K562 (cell line): ENCODE measurements around the gene ABCC1. TPM values are rescaled to one million over a fixed set of nuclear protein-coding genes. Genes with fewer than 3 reads are reported as not detected.

Experiments used
- ATAC-seq: fragments of 200-7000 bp; cut with Tn5 transposase; 3 replicates; pipeline ENCODE4 v1.9.1; 2020; ENCODE audit warnings: moderate library complexity
- BruUV-seq: library from RNA; stranded (reverse); fragments of 400-500 nt; replicated peaks from 2 replicates; lab custom pipeline; 2021; lab: Mats Ljungman, UMichigan
- CTCF ChIA-PET: fragments of 300-600 bp; formaldehyde crosslinking; extraction: SDS; loops from one replicate; lab custom pipeline; 2021; ENCODE audit warnings: low intra/inter-chr PET ratio; lab: Yijun Ruan, JAX
- POLR2A ChIA-PET: fragments of 300-600, 350-650 bp; sonication (Branson Sonifier 250); formaldehyde crosslinking; extraction: SDS; loops from one replicate; lab custom pipeline; 2021; ENCODE audit warnings: antibody characterized with exemption, inconsistent platforms; lab: Yijun Ruan, JAX
- DNase-seq, 4 experiments: peaks; one replicate each; pipeline versions ENCODE4 v3.0.0 to v3.0.0-alpha.2; 2011 to 2018; ENCODE audit warnings: low spot score in 3 of 4, mixed read lengths in 3 of 4; ENCODE audit errors: extremely low read depth in 1 of 4
- FAIRE-seq: peaks from 2 replicates; lab custom pipeline; 2011; peaks lifted over from hg19 to GRCh38; lab: Jason Lieb, UNC
- H2AFZ ChIP-seq: 2 replicates; pipeline ENCODE4 v1.6.0; 2011; ENCODE audit warnings: low read depth, low read length, control low read depth, inconsistent platforms
- H3K27ac ChIP-seq: fragments of 200-600 bp; 3 replicates; pipeline ENCODE4 v1.8.0; 2011; ENCODE audit warnings: low read depth, mild to moderate bottlenecking, control low read depth, inconsistent platforms, low read length, moderate library complexity, mixed read lengths; ENCODE audit errors: extremely low read depth
- H3K27me3 ChIP-seq, 2 experiments: fragments of 300-600 bp in 1 of 2; 2 replicates in 1 of 2; 3 replicates in 1 of 2; pipeline versions ENCODE4 v1.6.0 to v1.8.0; 2011; ENCODE audit warnings: inconsistent platforms in 2 of 2, low read length in 2 of 2, mild to moderate bottlenecking in 1 of 2, mixed read lengths in 1 of 2, moderate library complexity in 1 of 2; ENCODE audit not compliant: control insufficient read depth in 2 of 2, insufficient read depth in 2 of 2
- H3K36me3 ChIP-seq: fragments of 300-600 bp; 3 replicates; pipeline ENCODE4 v1.8.0; 2011; ENCODE audit warnings: mild to moderate bottlenecking, low read length, inconsistent platforms; ENCODE audit not compliant: control insufficient read depth, insufficient read depth
- H3K4me1 ChIP-seq, 2 experiments: fragments of 200-600 bp in 1 of 2; replicated peaks in 1 of 2; 2 replicates in 1 of 2; 3 replicates in 1 of 2; pipeline versions ENCODE4 v1.5.1 to v1.8.0; 2011; ENCODE audit warnings: inconsistent platforms in 2 of 2, low read length in 2 of 2, mild to moderate bottlenecking in 1 of 2, mixed read lengths in 1 of 2, moderate library complexity in 1 of 2; ENCODE audit not compliant: control insufficient read depth in 2 of 2, insufficient read depth in 2 of 2
- H3K4me2 ChIP-seq: 2 replicates; pipeline ENCODE4 v1.6.1; 2011; ENCODE audit warnings: low read length, control low read depth, inconsistent platforms, mixed read lengths; ENCODE audit not compliant: insufficient read depth
- H3K4me3 ChIP-seq: fragments of 200-600 bp; sonication (generic), shearing (Covaris generic); 2 replicates; pipeline ENCODE4 v1.5.1; 2016; ENCODE audit warnings: control low read depth, inconsistent platforms
- H3K79me2 ChIP-seq: fragments of 200-600 bp; 3 replicates; pipeline ENCODE4 v1.8.0; 2011; ENCODE audit warnings: low read length, inconsistent platforms; ENCODE audit not compliant: control insufficient read depth, insufficient read depth
- H3K9ac ChIP-seq, 2 experiments: 2 replicates each; pipeline versions ENCODE4 v1.6.0 to v1.6.1; 2011; ENCODE audit warnings: low read depth in 2 of 2, low read length in 2 of 2, control low read depth in 1 of 2, inconsistent platforms in 1 of 2, mild to moderate bottlenecking in 1 of 2, mixed read lengths in 1 of 2; ENCODE audit not compliant: insufficient read depth in 1 of 2
- H3K9me1 ChIP-seq: one replicate; pipeline ENCODE4 v1.6.0; 2011; ENCODE audit warnings: inconsistent platforms, mild to moderate bottlenecking, low read length, moderate library complexity; ENCODE audit not compliant: control insufficient read depth, insufficient read depth
- H3K9me3 ChIP-seq: replicated peaks from 2 replicates; pipeline ENCODE4 v1.5.1; 2011; ENCODE audit warnings: low read depth, low read length, inconsistent platforms; ENCODE audit not compliant: control insufficient read depth, insufficient read depth
- H4K20me1 ChIP-seq: replicated peaks from 2 replicates; pipeline ENCODE4 v1.6.1; 2011; ENCODE audit warnings: low read length, inconsistent platforms, mixed read lengths; ENCODE audit not compliant: control insufficient read depth, insufficient read depth
- EP300 ChIP-seq: IDR thresholded peaks from 2 replicates; pipeline ENCODE4 v1.6.1; 2012; ENCODE audit warnings: low read length, improper control_type of control experiment
- HCFC1 ChIP-seq: IDR thresholded peaks from 2 replicates; pipeline ENCODE4 v1.6.1; 2012; ENCODE audit warnings: low read depth, low read length, improper control_type of control experiment
- NONO ChIP-seq, 2 experiments: fragments of 200-400 bp in 1 of 2; fragments of 450-650 bp in 1 of 2; formaldehyde crosslinking in 1 of 2; IDR thresholded peaks; 2 replicates each; pipeline ENCODE4 v1.6.1; 2017; ENCODE audit warnings: low read depth in 2 of 2, mild to moderate bottlenecking in 2 of 2, moderate library complexity in 2 of 2, low read length in 1 of 2
- RBFOX2 ChIP-seq: fragments of 200-400 bp; formaldehyde crosslinking; IDR thresholded peaks from 2 replicates; pipeline ENCODE4 v1.6.1; 2017; ENCODE audit warnings: low read depth, mild to moderate bottlenecking, low read length, moderate library complexity
- ZNF133 ChIP-seq: fragments of 250-450 bp; sonication (Bioruptor Pico); IDR thresholded peaks from 2 replicates; pipeline ENCODE4 v1.4.0; 2020; ENCODE audit warnings: mild to moderate bottlenecking
- WGBS: fragments of 100-300 bp; shearing (Covaris generic); methylation state at CpG from one replicate; pipeline ENCODE4 v1.1.6; 2016; ENCODE audit warnings: low coverage, mixed read lengths; ENCODE audit not compliant: insufficient coverage; ENCODE audit errors: missing lambda C conversion rate; 5-methylcytosine and 5-hydroxymethylcytosine counted together
- in situ Hi-C: fragments of 300-500 bp; cut with MboI; formaldehyde crosslinking; loops from 4 replicates; pipeline ENCODE4 v1.15.0; 2018; ENCODE audit warnings: inconsistent platforms, mixed read lengths
- intact Hi-C: fragments of 100-400 bp; cut with micrococcal nuclease; formaldehyde crosslinking; loops from 2 replicates; pipeline ENCODE4 v1.14.2; 2022
- polyA plus RNA-seq, 8 experiments: library from polyadenylated mRNA; depleted of rRNA in 4 of 8; stranded (reverse) in 5 of 8; unstranded in 3 of 8; fragments of >200 nt; fragmentation: Nextera tagmentation in 2 of 8; fragmentation: Illumina TruSeq in 1 of 8; extraction: Ambion mirVana in 2 of 8; extraction: Trizol in 1 of 8; gene quantifications; 2 replicates each; pipeline versions ENCODE4 v1.2.1 to v1.2.3, GENCODE V29; 2011 to 2014; ENCODE audit warnings: inconsistent platforms in 1 of 8, missing spikeins in 1 of 8
- total RNA-seq, 7 experiments: library from RNA; depleted of rRNA in 6 of 7; stranded (reverse); fragments of >200 nt in 6 of 7; fragmentation: Illumina TruSeq in 2 of 7; extraction: Trizol in 2 of 7; gene quantifications; 2 replicates each; pipeline versions ENCODE4 v1.2.1 to v1.2.3, GENCODE V29; 2011 to 2021; ENCODE audit warnings: low replicate concordance in 1 of 7
- TF ChIP-seq, protein P1 (sequence below): fragments of 450-650 bp; IDR thresholded peaks from 2 replicates; pipeline ENCODE4 v1.6.1; 2017; ENCODE audit warnings: mild to moderate bottlenecking, moderate library complexity

The ABCC1 gene
- total and polyA plus RNA-seq, 9 of the 15 experiments (the other 6 are each of a cell fraction or from before 2014, with no cell fraction given): 3.9 to 41.6 (median 10.0) TPM

DNA sequence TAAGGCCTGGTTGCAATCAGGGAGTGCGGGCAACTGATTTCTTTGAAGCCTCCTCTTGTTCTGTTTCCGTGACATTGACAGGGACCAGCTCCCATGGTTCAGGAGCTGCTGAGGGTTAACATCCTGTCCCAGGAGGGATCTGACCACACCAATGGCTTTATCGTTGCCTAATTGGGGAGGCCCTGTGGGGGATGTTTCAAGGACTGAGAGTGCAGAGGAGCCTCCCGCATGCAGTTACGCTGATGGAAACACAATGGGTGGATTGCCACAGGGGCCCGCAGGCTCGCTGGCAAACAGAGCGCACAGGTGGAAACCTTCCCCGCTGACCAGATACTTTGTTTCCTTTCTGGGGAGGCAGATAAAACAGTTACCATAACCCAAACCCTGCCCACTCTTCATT lies 23.8 kb upstream of the ABCC1 start:
- 66% methylated on average over 8 of the region's 9 CpGs for WGBS
- in situ Hi-C loops (no loop called here), intact Hi-C loops (no loop called here)
- no TSS peak for BruUV-seq
- ChIA-PET CTCF (no interaction called here), POLR2A (interaction anchor here (0.6 kb wide), 1 partner anchor 86 kb away, joined by 3 read pairs; no protein-coding TSS in a partner anchor)
- Histone ChIP-seq H3K9ac (no peak overlapping the region), H3K9me1 (no peaks in the 10 kb centered on the region), H3K4me3 (no peak overlapping the region), H3K4me2 (no peak overlapping the region), H3K79me2 (no peaks in the 10 kb centered on the region), H2AFZ (0 out of 2 replicates have a peak overlapping the region, but pooled peaks have one; percentile 24), H4K20me1 (no peaks in the 10 kb centered on the region), H3K4me1 (peaks cover 0 to 6% of the 10 kb centered on the region in 2 experiments; a peak in 4 of 5 replicates), H3K27ac (no peak overlapping the region), H3K36me3 (no peaks in the 10 kb centered on the region)
- ATAC-seq (no peak), DNase-seq (no peak), FAIRE-seq (no peak)
- TF ChIP-seq HCFC1 (no peak), ZNF133 (CRISPR knock-in tag) (no peak), NONO (IDR thresholded peaks at IDR 0.05; ENCODE audit: low read depth in 2 of 2, low read length in 1 of 2) (no peak), EP300 (no peak), RBFOX2 (no peak)
- TF ChIP-seq, protein P1, sequence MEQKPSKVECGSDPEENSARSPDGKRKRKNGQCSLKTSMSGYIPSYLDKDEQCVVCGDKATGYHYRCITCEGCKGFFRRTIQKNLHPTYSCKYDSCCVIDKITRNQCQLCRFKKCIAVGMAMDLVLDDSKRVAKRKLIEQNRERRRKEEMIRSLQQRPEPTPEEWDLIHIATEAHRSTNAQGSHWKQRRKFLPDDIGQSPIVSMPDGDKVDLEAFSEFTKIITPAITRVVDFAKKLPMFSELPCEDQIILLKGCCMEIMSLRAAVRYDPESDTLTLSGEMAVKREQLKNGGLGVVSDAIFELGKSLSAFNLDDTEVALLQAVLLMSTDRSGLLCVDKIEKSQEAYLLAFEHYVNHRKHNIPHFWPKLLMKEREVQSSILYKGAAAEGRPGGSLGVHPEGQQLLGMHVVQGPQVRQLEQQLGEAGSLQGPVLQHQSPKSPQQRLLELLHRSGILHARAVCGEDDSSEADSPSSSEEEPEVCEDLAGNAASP: no peak
- TF ChIP-seq, all 486 proteins: peak for 0
- Histone ChIP-seq H3K9me3 (no peaks in the 10 kb centered on the region), H3K27me3 (no peaks in the 10 kb centered on the region)
